H1 (cell line): ENCODE measurements around the gene FDXACB1. TPM values are rescaled to one million over a fixed set of nuclear protein-coding genes. Genes with fewer than 3 reads are reported as not detected.

Experiments used
- CEBPB ChIP-seq: IDR thresholded peaks from 2 replicates; pipeline ENCODE4 v1.6.1; 2012; ENCODE audit warnings: low read depth, low read length
- SUZ12 ChIP-seq: fragments of 200-600 bp; sonication (generic); IDR thresholded peaks from 2 replicates; pipeline ENCODE4 v1.6.1; 2012; ENCODE audit warnings: mild to moderate bottlenecking, inconsistent platforms, low read length, moderate library complexity, mixed read lengths
- TAF1 ChIP-seq: IDR thresholded peaks from 2 replicates; pipeline ENCODE4 v1.6.1; 2011; ENCODE audit warnings: mild to moderate bottlenecking, low read depth, low read length
- TCF12 ChIP-seq: IDR thresholded peaks from 2 replicates; pipeline ENCODE4 v1.6.1; 2011; ENCODE audit warnings: low read depth, mild to moderate bottlenecking, low read length
- polyA plus RNA-seq, 7 experiments: library from polyadenylated mRNA; depleted of rRNA in 3 of 7; stranded (reverse) in 5 of 7; unstranded in 2 of 7; fragments of >200 nt in 5 of 7; fragments of 200-250 nt in 2 of 7; gene quantifications; 1 replicate in 5 of 7; 2 replicates in 1 of 7; 4 replicates in 1 of 7; pipeline versions ENCODE4 v1.2.1 to v1.2.3, GENCODE V29; 2011 to 2013; ENCODE audit warnings: missing spikeins in 2 of 7, mixed read lengths in 2 of 7
- total RNA-seq: library from RNA; stranded (reverse); fragmentation: NEBNext Ultra II Directional; extraction: Animal tissue kit (Norgen Biotek cat#: 25700); gene quantifications from 2 replicates; pipeline ENCODE4 v1.2.1, GENCODE V29; 2021
- TF ChIP-seq, protein P1 (sequence below): fragments of 300-600 bp; sonication (generic); IDR thresholded peaks from 2 replicates; pipeline ENCODE4 v1.7.1; 2012; ENCODE audit warnings: low read length, moderate library complexity, mild to moderate bottlenecking, inconsistent platforms; ENCODE audit not compliant: insufficient replicate concordance

Gene FDXACB1
- total and polyA plus RNA-seq, 2 of the 8 experiments (the other 6 are each of a cell fraction or from before 2014, with no cell fraction given) = 1.4 to 2.3 TPM

DNA sequence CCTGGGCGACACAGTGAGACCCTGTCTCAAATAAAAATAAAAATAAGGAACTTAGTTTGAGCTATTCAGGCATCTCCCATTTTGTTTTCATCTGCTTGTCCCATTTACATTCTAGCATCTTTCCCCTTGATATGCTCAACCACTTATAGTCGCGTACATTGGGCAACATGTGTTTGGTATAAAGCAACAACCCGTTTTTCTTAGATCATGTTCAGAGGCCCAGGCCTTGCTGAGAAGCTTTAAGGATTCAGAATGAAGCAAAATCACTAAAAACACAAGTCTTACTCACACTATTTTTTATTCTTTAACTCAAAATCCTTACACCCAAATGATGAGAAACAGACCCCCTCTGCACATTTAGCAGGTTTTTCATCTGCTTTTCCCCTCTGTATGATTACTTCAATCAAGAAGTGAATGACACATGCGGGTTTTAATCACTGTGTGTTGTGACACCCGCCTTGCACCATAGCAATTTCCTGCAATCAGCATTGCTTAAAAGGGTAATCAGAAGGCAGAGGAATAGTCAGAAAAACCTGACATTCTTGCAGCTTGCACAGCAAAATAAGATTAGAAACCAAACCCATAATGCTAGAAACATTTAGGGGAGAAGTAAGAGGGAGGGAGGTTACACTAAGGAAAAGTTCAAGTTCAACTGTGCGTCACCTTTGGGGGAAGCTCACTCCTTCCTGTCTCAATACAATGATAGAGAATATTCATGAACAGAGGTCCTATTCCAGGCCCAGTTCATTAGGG, 33.5 kb downstream of the FDXACB1 start (continued):
- TF ChIP-seq, protein P1, sequence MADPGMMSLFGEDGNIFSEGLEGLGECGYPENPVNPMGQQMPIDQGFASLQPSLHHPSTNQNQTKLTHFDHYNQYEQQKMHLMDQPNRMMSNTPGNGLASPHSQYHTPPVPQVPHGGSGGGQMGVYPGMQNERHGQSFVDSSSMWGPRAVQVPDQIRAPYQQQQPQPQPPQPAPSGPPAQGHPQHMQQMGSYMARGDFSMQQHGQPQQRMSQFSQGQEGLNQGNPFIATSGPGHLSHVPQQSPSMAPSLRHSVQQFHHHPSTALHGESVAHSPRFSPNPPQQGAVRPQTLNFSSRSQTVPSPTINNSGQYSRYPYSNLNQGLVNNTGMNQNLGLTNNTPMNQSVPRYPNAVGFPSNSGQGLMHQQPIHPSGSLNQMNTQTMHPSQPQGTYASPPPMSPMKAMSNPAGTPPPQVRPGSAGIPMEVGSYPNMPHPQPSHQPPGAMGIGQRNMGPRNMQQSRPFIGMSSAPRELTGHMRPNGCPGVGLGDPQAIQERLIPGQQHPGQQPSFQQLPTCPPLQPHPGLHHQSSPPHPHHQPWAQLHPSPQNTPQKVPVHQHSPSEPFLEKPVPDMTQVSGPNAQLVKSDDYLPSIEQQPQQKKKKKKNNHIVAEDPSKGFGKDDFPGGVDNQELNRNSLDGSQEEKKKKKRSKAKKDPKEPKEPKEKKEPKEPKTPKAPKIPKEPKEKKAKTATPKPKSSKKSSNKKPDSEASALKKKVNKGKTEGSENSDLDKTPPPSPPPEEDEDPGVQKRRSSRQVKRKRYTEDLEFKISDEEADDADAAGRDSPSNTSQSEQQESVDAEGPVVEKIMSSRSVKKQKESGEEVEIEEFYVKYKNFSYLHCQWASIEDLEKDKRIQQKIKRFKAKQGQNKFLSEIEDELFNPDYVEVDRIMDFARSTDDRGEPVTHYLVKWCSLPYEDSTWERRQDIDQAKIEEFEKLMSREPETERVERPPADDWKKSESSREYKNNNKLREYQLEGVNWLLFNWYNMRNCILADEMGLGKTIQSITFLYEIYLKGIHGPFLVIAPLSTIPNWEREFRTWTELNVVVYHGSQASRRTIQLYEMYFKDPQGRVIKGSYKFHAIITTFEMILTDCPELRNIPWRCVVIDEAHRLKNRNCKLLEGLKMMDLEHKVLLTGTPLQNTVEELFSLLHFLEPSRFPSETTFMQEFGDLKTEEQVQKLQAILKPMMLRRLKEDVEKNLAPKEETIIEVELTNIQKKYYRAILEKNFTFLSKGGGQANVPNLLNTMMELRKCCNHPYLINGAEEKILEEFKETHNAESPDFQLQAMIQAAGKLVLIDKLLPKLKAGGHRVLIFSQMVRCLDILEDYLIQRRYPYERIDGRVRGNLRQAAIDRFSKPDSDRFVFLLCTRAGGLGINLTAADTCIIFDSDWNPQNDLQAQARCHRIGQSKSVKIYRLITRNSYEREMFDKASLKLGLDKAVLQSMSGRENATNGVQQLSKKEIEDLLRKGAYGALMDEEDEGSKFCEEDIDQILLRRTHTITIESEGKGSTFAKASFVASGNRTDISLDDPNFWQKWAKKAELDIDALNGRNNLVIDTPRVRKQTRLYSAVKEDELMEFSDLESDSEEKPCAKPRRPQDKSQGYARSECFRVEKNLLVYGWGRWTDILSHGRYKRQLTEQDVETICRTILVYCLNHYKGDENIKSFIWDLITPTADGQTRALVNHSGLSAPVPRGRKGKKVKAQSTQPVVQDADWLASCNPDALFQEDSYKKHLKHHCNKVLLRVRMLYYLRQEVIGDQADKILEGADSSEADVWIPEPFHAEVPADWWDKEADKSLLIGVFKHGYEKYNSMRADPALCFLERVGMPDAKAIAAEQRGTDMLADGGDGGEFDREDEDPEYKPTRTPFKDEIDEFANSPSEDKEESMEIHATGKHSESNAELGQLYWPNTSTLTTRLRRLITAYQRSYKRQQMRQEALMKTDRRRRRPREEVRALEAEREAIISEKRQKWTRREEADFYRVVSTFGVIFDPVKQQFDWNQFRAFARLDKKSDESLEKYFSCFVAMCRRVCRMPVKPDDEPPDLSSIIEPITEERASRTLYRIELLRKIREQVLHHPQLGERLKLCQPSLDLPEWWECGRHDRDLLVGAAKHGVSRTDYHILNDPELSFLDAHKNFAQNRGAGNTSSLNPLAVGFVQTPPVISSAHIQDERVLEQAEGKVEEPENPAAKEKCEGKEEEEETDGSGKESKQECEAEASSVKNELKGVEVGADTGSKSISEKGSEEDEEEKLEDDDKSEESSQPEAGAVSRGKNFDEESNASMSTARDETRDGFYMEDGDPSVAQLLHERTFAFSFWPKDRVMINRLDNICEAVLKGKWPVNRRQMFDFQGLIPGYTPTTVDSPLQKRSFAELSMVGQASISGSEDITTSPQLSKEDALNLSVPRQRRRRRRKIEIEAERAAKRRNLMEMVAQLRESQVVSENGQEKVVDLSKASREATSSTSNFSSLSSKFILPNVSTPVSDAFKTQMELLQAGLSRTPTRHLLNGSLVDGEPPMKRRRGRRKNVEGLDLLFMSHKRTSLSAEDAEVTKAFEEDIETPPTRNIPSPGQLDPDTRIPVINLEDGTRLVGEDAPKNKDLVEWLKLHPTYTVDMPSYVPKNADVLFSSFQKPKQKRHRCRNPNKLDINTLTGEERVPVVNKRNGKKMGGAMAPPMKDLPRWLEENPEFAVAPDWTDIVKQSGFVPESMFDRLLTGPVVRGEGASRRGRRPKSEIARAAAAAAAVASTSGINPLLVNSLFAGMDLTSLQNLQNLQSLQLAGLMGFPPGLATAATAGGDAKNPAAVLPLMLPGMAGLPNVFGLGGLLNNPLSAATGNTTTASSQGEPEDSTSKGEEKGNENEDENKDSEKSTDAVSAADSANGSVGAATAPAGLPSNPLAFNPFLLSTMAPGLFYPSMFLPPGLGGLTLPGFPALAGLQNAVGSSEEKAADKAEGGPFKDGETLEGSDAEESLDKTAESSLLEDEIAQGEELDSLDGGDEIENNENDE = no peak
- TF ChIP-seq TAF1 = no peak
- no peak for TF ChIP-seq TCF12
- no peak for TF ChIP-seq SUZ12
- no peak for TF ChIP-seq CEBPB
